MM.1S (cell line): ENCODE results near the gene MRPS35.

ENCODE experiments used
- DNase-seq: peaks from one replicate; pipeline ENCODE4 v3.0.0-alpha.2; 2015
- H2AFZ ChIP-seq: fragments of 300-600 bp; sonication (generic); 2 replicates; pipeline ENCODE4 v1.6.0; 2016; ENCODE audit warnings: antibody characterized with exemption, low read length
- H3F3A ChIP-seq: fragments of 300-600 bp; sonication (generic); 2 replicates; pipeline ENCODE4 v1.6.1; 2016; ENCODE audit warnings: mild to moderate bottlenecking, antibody characterized with exemption, low read length, moderate library complexity, mixed read lengths; ENCODE audit not compliant: insufficient read depth
- H3K27ac ChIP-seq: fragments of 300-600 bp; sonication (generic); 2 replicates; pipeline ENCODE4 v1.5.1; 2016; ENCODE audit warnings: mild to moderate bottlenecking, low read length
- H3K27me3 ChIP-seq: fragments of 300-600 bp; sonication (generic); replicated peaks from 2 replicates; pipeline ENCODE4 v1.6.0; 2016; ENCODE audit warnings: low read length; ENCODE audit not compliant: insufficient read depth
- H3K36me3 ChIP-seq: fragments of 300-600 bp; sonication (generic); replicated peaks from 2 replicates; pipeline ENCODE4 v1.6.1; 2016; ENCODE audit warnings: mild to moderate bottlenecking, low read length, mixed read lengths; ENCODE audit not compliant: insufficient read depth
- H3K4me1 ChIP-seq: fragments of 300-600 bp; sonication (generic); 2 replicates; pipeline ENCODE4 v1.6.1; 2016; ENCODE audit warnings: low read length, mixed read lengths
- H3K4me2 ChIP-seq: fragments of 300-600 bp; sonication (generic); 2 replicates; pipeline ENCODE4 v1.6.0; 2016; ENCODE audit warnings: low read depth, low read length
- H3K4me3 ChIP-seq: fragments of 300-600 bp; sonication (generic); 2 replicates; pipeline ENCODE4 v1.5.1; 2016; ENCODE audit warnings: low read length, mixed read lengths
- H3K79me2 ChIP-seq: fragments of 300-600 bp; sonication (generic); 2 replicates; pipeline ENCODE4 v1.6.1; 2016; ENCODE audit warnings: mixed run types, low read length, mixed read lengths
- H3K9ac ChIP-seq: fragments of 300-600 bp; sonication (generic); 2 replicates; pipeline ENCODE4 v1.6.1; 2016; ENCODE audit warnings: low read length, mixed read lengths
- H3K9me2 ChIP-seq: fragments of 300-600 bp; sonication (generic); replicated peaks from 2 replicates; pipeline ENCODE4 v1.6.1; 2016; ENCODE audit warnings: mild to moderate bottlenecking, low read length, mixed read lengths; ENCODE audit not compliant: insufficient read depth
- H3K9me3 ChIP-seq: fragments of 300-600 bp; sonication (generic); replicated peaks from 2 replicates; pipeline ENCODE4 v1.6.1; 2016; ENCODE audit warnings: mild to moderate bottlenecking, low read length, mixed read lengths; ENCODE audit not compliant: insufficient read depth
- H4K20me1 ChIP-seq: fragments of 300-600 bp; sonication (generic); 2 replicates; pipeline ENCODE4 v1.6.1; 2016; ENCODE audit warnings: mild to moderate bottlenecking, low read length, moderate library complexity, mixed read lengths; ENCODE audit not compliant: insufficient read depth
- CTCF ChIP-seq: fragments of 300-600 bp; sonication (generic); IDR thresholded peaks from 2 replicates; pipeline ENCODE4 v1.5.1; 2016; ENCODE audit warnings: antibody characterized with exemption, low read length, mixed read lengths
- EZH2 ChIP-seq: fragments of 300-600 bp; sonication (generic); optimal IDR thresholded peaks from 2 replicates; pipeline ENCODE3; 2017; ENCODE audit warnings: low read depth, mild to moderate bottlenecking, antibody characterized with exemption, low read length, mixed read lengths
- EZH2phosphoT487 ChIP-seq: fragments of 300-600 bp; sonication (generic); IDR thresholded peaks from 2 replicates; pipeline ENCODE4 v1.6.1; 2018; ENCODE audit warnings: antibody characterized with exemption, low read length

The MRPS35 gene

GRCh38 chr12:27689558-27690180 lies 21.0 kb upstream of the MRPS35 start:
- no peak for DNase-seq
- Histone ChIP-seq H3K36me3 (no peaks in the 10 kb centered on the region), H3K4me3 (no peak overlapping the region), H3F3A (no peaks in the 10 kb centered on the region), H3K4me1 (no peaks in the 10 kb centered on the region), H3K9ac (no peak overlapping the region), H3K79me2 (no peaks in the 10 kb centered on the region), H3K4me2 (no peak overlapping the region), H3K9me2 (no peaks in the 10 kb centered on the region), H3K9me3 (no peaks in the 10 kb centered on the region), H2AFZ (no peak overlapping the region), H3K27me3 (no peaks in the 10 kb centered on the region), H3K27ac (no peak overlapping the region), H4K20me1 (no peaks in the 10 kb centered on the region)
- TF ChIP-seq EZH2 (no peak), CTCF (no peak), EZH2phosphoT487 (no peak)

- no peaks in the 10 kb centered on the region for H3K4me1 ChIP-seq
- H3F3A ChIP-seq, result no peaks in the 10 kb centered on the region
- H2AFZ ChIP-seq, result no peak overlapping the region
- H3K9ac ChIP-seq, result no peak overlapping the region
- TF ChIP-seq CTCF (no peak), EZH2phosphoT487 (no peak), EZH2 (no peak)
- H3K27me3 ChIP-seq, result no peaks in the 10 kb centered on the region
- H3K4me2 ChIP-seq, result no peak overlapping the region
- H3K9me2 ChIP-seq, result no peaks in the 10 kb centered on the region
- no peak overlapping the region for H3K27ac ChIP-seq
- H4K20me1 ChIP-seq, result no peaks in the 10 kb centered on the region
- no peak for DNase-seq
- H3K9me3 ChIP-seq, result no peaks in the 10 kb centered on the region
- no peaks in the 10 kb centered on the region for H3K36me3 ChIP-seq
- H3K4me3 ChIP-seq, result no peak overlapping the region
- H3K79me2 ChIP-seq, result no peaks in the 10 kb centered on the region
Observed at GRCh38 chr12:27693403-27693802, 17.2 kb upstream of the MRPS35 start.

GRCh38 chr12:27695556-27696292 lies 14.9 kb upstream of the MRPS35 start:
- Histone ChIP-seq H3K9me2 (no peaks in the 10 kb centered on the region), H3K27me3 (no peaks in the 10 kb centered on the region), H3K4me1 (no peaks in the 10 kb centered on the region), H3F3A (no peaks in the 10 kb centered on the region), H3K79me2 (no peaks in the 10 kb centered on the region), H3K4me2 (no peak overlapping the region), H3K4me3 (no peak overlapping the region), H2AFZ (no peak overlapping the region), H3K36me3 (no peaks in the 10 kb centered on the region), H3K27ac (no peak overlapping the region), H4K20me1 (no peaks in the 10 kb centered on the region), H3K9ac (no peak overlapping the region), H3K9me3 (no peaks in the 10 kb centered on the region)
- no peak for DNase-seq
- TF ChIP-seq EZH2 (no peak), EZH2phosphoT487 (no peak)

DNA sequence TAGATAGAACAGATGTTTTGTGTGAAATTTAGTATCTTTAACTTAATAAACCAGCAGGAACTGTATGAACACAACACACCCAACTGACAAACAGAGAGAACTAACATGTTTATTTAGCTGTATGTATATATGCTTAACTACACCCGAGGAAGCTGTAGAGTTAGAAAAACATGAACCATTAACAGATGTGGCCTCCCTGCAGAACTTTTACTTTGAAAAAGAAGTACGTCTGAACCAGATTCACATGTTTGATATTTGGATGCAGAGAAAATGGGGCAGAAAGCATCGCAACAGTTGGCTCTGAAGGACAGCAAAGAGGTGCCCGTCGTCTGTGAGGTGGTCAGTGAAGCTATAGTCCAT lies 14.4 kb upstream of the MRPS35 start, which contains the start of gene REP15:
Gene REP15, plus strand, starts transcription at position 155 of the 360 bp plus-strand sequence. Its CDS starts 116 bp downstream, at position 271.
- Histone ChIP-seq H3K27me3 (no peaks in the 10 kb centered on the region), H3K9me2 (no peaks in the 10 kb centered on the region), H3K4me2 (no peak within 1 kb of the TSS), H3K9ac (no peak within 1 kb of the TSS), H3K9me3 (no peaks in the 10 kb centered on the region), H3K36me3 (no peaks in the 10 kb centered on the region), H3K79me2 (no peaks in the 10 kb centered on the region), H2AFZ (no peak within 1 kb of the TSS), H3F3A (no peaks in the 10 kb centered on the region), H4K20me1 (no peaks in the 10 kb centered on the region), H3K27ac (no peak within 1 kb of the TSS), H3K4me1 (no peaks in the 10 kb centered on the region), H3K4me3 (no peak within 1 kb of the TSS)
- no peak for DNase-seq
- TF ChIP-seq CTCF (no peak), EZH2 (no peak), EZH2phosphoT487 (no peak)
